Right lobe of liver (tissue), 4 donors: ENCODE data around the gene TBC1D7.

Experiments used
- CTCF ChIP-seq, 4 donors: fragments of 200-600 bp in 3 of 4; fragments of 450-650 bp in 1 of 4; IDR thresholded peaks; one replicate each; pipeline versions ENCODE4 v1.5.1 to v1.8.0; 2016 to 2022; ENCODE audit warnings: antibody characterized with exemption in 4 of 4, mild to moderate bottlenecking in 2 of 4
- POLR2A ChIP-seq: fragments of 450-650 bp; IDR thresholded peaks from one replicate; pipeline ENCODE4 v1.6.1; 2017; ENCODE audit warnings: antibody characterized with exemption, mild to moderate bottlenecking
- donor health status: DM: no; HTN: no; CAD: no.
- donor health status: DM: no; HTN: no; CAD: no.
- donor health status: DM: no; HTN: yes; CAD: no.

- peak; percentile 61 to 77 (median 70) for TF ChIP-seq CTCF (IDR thresholded peaks at IDR 0.05)
- TF ChIP-seq POLR2A, result no peak
These were observed 3.4 kb upstream of the TBC1D7 start for GRCh38 chr6:13331516-13332348.
